Heart left ventricle (tissue), 16 donors: Measurements from ENCODE around the gene ZNF683. TPM values are rescaled to one million over a fixed set of nuclear protein-coding genes. Genes with fewer than 3 reads are reported as not detected.

Experiments
- ATAC-seq, 4 donors: fragments of 200-7000 bp; cut with Tn5 transposase; one replicate each; pipeline ENCODE4 v1.9.1; 2020 to 2022; ENCODE audit warnings: moderate library complexity in 4 of 4, mild to moderate bottlenecking in 3 of 4, moderate number of reproducible peaks in 1 of 4
- DNase-seq, 5 donors: peaks; one replicate each; pipeline ENCODE4 v3.0.0-alpha.2; 2020
- H3K27ac ChIP-seq, 12 donors: fragments of 200-600 bp; sonication (generic) in 4 of 12; one replicate each; pipeline versions ENCODE4 v1.5.0 to v1.8.0; 2016 to 2022; ENCODE audit warnings: mild to moderate bottlenecking in 2 of 12
- H3K27me3 ChIP-seq, 9 donors: fragments of 200-600 bp; sonication (generic) in 2 of 9; one replicate each; pipeline versions ENCODE4 v1.5.1 to v1.8.0; 2016 to 2022; ENCODE audit warnings: mild to moderate bottlenecking in 3 of 9
- H3K36me3 ChIP-seq, 9 donors: fragments of 200-600 bp; sonication (generic) in 2 of 9; one replicate each; pipeline versions ENCODE4 v1.5.0 to v1.8.0; 2018 to 2022; ENCODE audit warnings: mild to moderate bottlenecking in 2 of 9
- H3K4me1 ChIP-seq, 12 donors: fragments of 200-600 bp; sonication (generic) in 4 of 12; one replicate each; pipeline versions ENCODE4 v1.5.0 to v1.8.0; 2016 to 2022; ENCODE audit warnings: mild to moderate bottlenecking in 3 of 12
- H3K4me3 ChIP-seq, 12 donors: fragments of 200-600 bp; sonication (generic) in 4 of 12; one replicate each; pipeline versions ENCODE4 v1.5.0 to v1.8.0; 2017 to 2022; ENCODE audit warnings: mild to moderate bottlenecking in 9 of 12, moderate library complexity in 4 of 12
- H3K9me3 ChIP-seq, 12 donors: fragments of 200-600 bp; sonication (generic) in 4 of 12; one replicate each; pipeline versions ENCODE4 v1.5.0 to v1.8.0; 2016 to 2022; ENCODE audit warnings: mild to moderate bottlenecking in 1 of 12
- CTCF ChIP-seq, 12 donors: fragments of 200-600 bp; sonication (generic) in 4 of 12; IDR thresholded peaks; one replicate each; pipeline versions ENCODE4 v1.5.0 to v1.8.0; 2018 to 2022; ENCODE audit warnings: antibody characterized with exemption in 12 of 12, mild to moderate bottlenecking in 5 of 12
- POLR2A ChIP-seq, 2 donors: fragments of 450-650 bp; IDR thresholded peaks; one replicate each; pipeline ENCODE4 v1.6.1; 2017; ENCODE audit warnings: antibody characterized with exemption in 2 of 2, mild to moderate bottlenecking in 2 of 2, moderate library complexity in 2 of 2
- WGBS, 4 donors: extraction: QIAGEN DNeasy Blood & Tissue Kit in 2 of 4; methylation state at CpG; one replicate each; pipeline versions ENCODE4 v1.1.5 to v1.1.7; 2013 to 2018; 5-methylcytosine and 5-hydroxymethylcytosine counted together
- intact Hi-C, 10 donors: fragments of 100-400 bp; cut with DNase I; formaldehyde crosslinking; loops; one replicate each; pipeline versions ENCODE4 v1.11.1 to v1.14.2; 2022
- polyA plus RNA-seq, 2 donors: library from polyadenylated mRNA; stranded (reverse); fragments of 200-250 nt; gene quantifications; one replicate each; pipeline ENCODE4 v1.2.3, GENCODE V29; 2013
- total RNA-seq, 9 donors: library from RNA; depleted of rRNA in 2 of 9; stranded (reverse); fragments of >200 nt in 2 of 9; fragmentation: NEBNext Ultra II Directional in 3 of 9; extraction: Animal tissue kit (Norgen Biotek cat#: 25700) in 3 of 9; gene quantifications; one replicate each; pipeline versions ENCODE4 v1.1.0 to v1.2.4, GENCODE V29; 2016 to 2023
- donor health status: ischemic (EF 13 %, LVEDD 7.1; RV severe dilation, severe dysfunction).
- donor health status: healthy with polysubstance abuse.
- donor health status: DM: no; HTN: yes; CAD: no.
- donor health status: DM: no; HTN: no; CAD: no.
- donor health status: ischemic (EF 25% LVEDD 6.9; RV normal size, moderate dysfunction).
- donor health status: ischemic (EF 25% LVEDD 5.7; RV mildly dilated, moderate dysfunction).
- donor health status: healthy.
- donor health status: DM: yes; HTN: yes; CAD: no.
- donor health status: ischemic (EF 35%, LVEDD 5.7; RV mildly dilated, moderate dysfunction).
- donor health status: nonischemic (EF 11% LVEDD 7.7; RV severe dilation, severe dysfunction).
- donor health status: DM: yes; HTN: yes; CAD: no.
- donor health status: PGD.
- donor health status: ischemic (EF 29% LVEDD 5.4; RV normal size, mild dysfunction).
- donor health status: nonischemic (EF 23%, LVEDD 6.1; RV moderate dilation, normal function).

ZNF683 gene
- total and polyA plus RNA-seq, 11 donors = 0.04 to 1.2 (median 0.38) TPM; not detected in 7

GRCh38 chr1:26338670-26339069 lies 33.9 kb downstream of the ZNF683 start:
- intact Hi-C loops = no loop called here
- no peak for DNase-seq
- no peak overlapping the region for H3K4me3 ChIP-seq
- H3K4me1 ChIP-seq = peaks cover 0 to 17% (median 10%) of the 10 kb centered on the region in 12 donors
- no peak for TF ChIP-seq POLR2A (IDR thresholded peaks at IDR 0.05)
- TF ChIP-seq CTCF (IDR thresholded peaks at IDR 0.05) = no peak
- no peaks in the 10 kb centered on the region for H3K9me3 ChIP-seq
- no peak for ATAC-seq
- H3K27ac ChIP-seq = no peak overlapping the region
- peaks cover 0 to 30% (median 18%) of the 10 kb centered on the region in 9 donors for H3K27me3 ChIP-seq
- H3K36me3 ChIP-seq = no peaks in the 10 kb centered on the region
- WGBS, 4 donors = 72 to 86% (median 78%) methylated on average over 1 of the region's 1 CpG

GRCh38 chr1:26337625-26338024 lies 34.9 kb downstream of the ZNF683 start:
- peaks cover 0 to 17% (median 10%) of the 10 kb centered on the region in 12 donors for H3K4me1 ChIP-seq
- no peak overlapping the region for H3K27ac ChIP-seq
- ATAC-seq = no peak
- 68 to 79% (median 73%) methylated on average over 3 to 4 of the region's 4 CpGs for WGBS, 4 donors
- no peak for TF ChIP-seq CTCF (IDR thresholded peaks at IDR 0.05)
- no peak for TF ChIP-seq POLR2A (IDR thresholded peaks at IDR 0.05)
- DNase-seq = no peak
- no peaks in the 10 kb centered on the region for H3K36me3 ChIP-seq
- H3K9me3 ChIP-seq = no peaks in the 10 kb centered on the region
- peaks cover 0 to 38% (median 21%) of the 10 kb centered on the region in 9 donors for H3K27me3 ChIP-seq
- H3K4me3 ChIP-seq = no peak overlapping the region
- intact Hi-C loops = no loop called here

- intact Hi-C loops = no loop called here
- H3K4me1 ChIP-seq = peaks cover 0 to 17% (median 10%) of the 10 kb centered on the region in 12 donors
- no peak for DNase-seq
- H3K9me3 ChIP-seq = no peaks in the 10 kb centered on the region
- H3K36me3 ChIP-seq = no peaks in the 10 kb centered on the region
- peak in 1 of 4 donors; percentile 18 for ATAC-seq
- no peak for TF ChIP-seq CTCF (IDR thresholded peaks at IDR 0.05)
- H3K4me3 ChIP-seq = no peak overlapping the region
- peaks cover 0 to 41% (median 24%) of the 10 kb centered on the region in 9 donors for H3K27me3 ChIP-seq
- 80 to 92% (median 89%) methylated on average over 7 of the region's 7 CpGs for WGBS, 4 donors
- no peak overlapping the region for H3K27ac ChIP-seq
These were observed 35.4 kb downstream of the ZNF683 start for GRCh38 chr1:26337206-26337535.

- Histone ChIP-seq H3K36me3 (no peaks in the 10 kb centered on the region), H3K9me3 (no peaks in the 10 kb centered on the region), H3K27ac (no peak overlapping the region), H3K27me3 (peaks cover 0 to 46% (median 24%) of the 10 kb centered on the region in 9 donors), H3K4me1 (peaks cover 0 to 17% (median 10%) of the 10 kb centered on the region in 12 donors), H3K4me3 (peak overlapping the region; percentile 3 to 63 (median 47))
- peak; percentile 44 to 88 (median 56) for DNase-seq
- intact Hi-C loops = no loop called here
- WGBS, 4 donors = 10 to 47% (median 12%) methylated on average over 9 to 52 of the region's 52 CpGs
- TF ChIP-seq POLR2A (IDR thresholded peaks at IDR 0.05) (no peak), CTCF (IDR thresholded peaks at IDR 0.05) (no peak)
- peak in 3 of 4 donors; percentile 73 to 82 (median 81) for ATAC-seq
These were observed 35.9 kb downstream of the ZNF683 start for GRCh38 chr1:26336477-26337205.
